HuH-7 (cell line): ENCODE data around the gene ZFAND2B.
"Not testable (repeated sequence)": the region's sequence is repeated elsewhere in the genome, so short reads cannot be mapped to it uniquely, and the experiment has no call there.

Source experiments
- DNase-seq: peaks from one replicate; pipeline ENCODE4 v3.0.0; 2011; ENCODE audit warnings: low spot score

Gene ZFAND2B

DNA sequence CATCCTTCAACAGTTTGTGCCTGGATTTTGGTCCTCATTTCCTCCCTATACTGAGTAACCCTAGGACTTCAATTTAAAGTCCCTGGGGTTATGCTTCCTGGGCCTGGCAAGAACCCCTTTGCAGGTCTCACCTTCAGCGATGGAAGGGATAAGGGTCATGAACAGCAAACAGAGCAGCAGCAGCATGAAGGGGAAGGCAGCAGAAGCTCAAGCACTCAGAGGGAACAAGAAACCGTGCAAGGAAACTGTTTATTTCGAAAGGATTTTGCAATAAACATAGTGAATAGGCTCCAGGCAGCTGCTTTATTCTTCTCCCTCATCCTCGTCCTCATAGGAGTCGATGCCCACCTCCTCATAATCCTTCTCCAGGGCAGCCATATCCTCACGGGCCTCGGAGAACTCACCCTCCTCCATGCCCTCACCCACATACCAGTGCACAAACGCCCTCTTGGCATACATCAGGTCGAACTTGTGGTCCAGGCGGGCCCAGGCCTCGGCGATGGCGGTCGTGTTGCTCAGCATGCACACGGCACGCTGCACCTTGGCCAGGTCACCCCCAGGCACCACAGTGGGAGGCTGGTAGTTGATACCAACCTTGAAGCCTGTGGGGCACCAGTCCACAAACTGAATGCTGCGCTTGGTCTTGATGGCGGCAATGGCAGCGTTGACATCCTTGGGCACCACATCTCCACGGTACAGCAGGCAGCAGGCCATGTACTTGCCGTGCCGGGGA, 43.6 kb downstream of the ZFAND2B start:
- DNase-seq = no peak

DNA sequence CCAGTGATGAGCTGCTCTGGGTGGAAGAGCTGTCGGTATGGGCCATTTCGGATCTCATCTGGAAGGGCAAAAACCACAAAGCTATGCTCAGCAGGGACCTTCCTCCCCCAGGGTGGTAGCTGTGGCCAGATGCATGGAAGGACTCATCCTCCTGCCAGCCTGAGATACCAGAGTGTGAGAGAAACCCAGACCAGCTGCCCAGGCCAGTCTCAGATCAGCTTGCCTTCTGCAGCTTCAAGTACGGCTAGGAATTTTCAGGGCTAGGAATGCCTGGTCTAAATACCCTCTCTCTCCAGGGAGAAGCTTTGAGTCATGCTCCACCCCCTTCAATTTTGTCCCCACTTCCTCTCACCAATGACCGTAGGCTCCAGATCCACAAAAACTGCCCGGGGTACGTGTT, 45.1 kb downstream of the ZFAND2B start:
- no peak for DNase-seq

DNA sequence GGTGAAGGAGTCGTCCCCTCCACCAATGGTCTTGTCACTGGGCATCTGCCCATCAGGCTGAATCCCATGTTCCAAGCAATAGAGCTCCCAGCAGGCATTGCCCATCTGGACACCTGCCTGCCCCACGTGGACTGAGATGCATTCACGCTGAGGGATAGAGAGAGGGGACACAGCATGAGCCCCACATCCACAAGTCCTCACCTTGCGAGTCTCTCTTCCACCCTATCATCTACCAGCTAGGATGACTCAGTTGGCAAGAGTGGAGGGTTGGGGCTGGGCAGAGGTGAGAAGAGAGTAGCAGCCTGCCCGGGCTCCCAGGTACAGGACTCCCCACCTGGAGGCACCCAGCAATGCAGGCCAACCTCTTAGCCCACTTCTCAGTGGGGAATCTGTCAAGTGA, 45.5 kb downstream of the ZFAND2B start:
- no peak for DNase-seq

DNA sequence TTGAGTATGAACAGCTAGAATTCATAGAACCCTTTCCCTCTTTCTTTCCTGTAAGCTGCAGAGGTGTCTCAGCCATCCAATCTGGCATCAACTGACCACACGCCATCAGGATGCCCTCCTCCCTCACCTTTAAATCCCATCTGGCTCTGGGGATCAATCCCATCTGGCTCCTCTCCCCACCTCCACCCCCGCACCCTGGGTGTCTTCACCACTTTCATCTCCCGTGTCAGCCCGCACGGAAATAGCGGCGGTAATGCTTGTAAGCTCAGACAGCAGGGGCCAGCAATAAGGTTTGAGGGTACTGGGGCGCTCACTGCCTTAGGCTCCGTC, 46.0 kb downstream of the ZFAND2B start:
- no peak for DNase-seq

DNA sequence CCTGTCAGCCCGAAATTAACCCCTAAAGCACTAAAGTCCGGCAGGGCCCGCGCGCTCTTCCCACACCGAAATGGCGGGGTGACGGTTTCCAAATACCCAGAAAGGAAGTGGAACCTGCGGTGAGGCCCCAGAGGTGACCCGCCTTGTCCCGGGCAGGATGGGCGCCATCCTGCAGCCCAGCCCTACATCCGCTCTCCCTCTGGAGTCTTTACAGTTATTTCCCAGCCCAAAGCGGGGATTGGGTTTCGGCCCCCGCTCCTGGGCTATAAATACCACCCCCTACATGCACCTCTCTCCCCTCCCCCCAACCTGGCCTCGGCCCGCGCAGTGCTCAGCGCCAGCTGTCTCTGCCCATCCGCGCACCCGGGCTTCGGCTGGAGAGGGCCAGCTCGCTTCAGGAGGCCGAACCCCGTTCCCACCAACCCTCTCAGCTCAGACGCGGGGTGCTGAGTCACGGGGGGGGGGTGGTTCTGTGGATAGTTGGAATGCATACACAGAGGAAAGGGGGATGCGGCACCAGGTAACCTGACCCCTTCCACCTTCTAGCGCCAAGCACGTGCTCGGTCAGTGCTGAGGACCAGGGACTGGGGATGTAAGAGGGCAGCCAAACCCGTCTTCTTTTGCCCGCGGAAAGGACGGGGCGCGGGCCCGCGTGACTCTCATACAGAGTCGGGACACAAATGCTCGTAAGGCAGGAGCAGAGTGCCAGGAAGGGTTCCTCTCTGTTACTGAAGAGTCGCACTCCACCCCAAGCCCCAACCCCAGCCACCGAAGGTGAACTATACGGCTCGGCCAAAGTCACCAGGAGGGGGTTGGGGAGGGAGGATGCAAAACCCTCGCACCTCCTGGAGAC, 46.5 kb downstream of the ZFAND2B start, which contains the start of gene TUBA4B:
TUBA4B (plus strand) TSS at position 344 of the 853 bp plus-strand sequence; CDS start at position 509, 165 bp downstream.
- no peak for DNase-seq

DNA sequence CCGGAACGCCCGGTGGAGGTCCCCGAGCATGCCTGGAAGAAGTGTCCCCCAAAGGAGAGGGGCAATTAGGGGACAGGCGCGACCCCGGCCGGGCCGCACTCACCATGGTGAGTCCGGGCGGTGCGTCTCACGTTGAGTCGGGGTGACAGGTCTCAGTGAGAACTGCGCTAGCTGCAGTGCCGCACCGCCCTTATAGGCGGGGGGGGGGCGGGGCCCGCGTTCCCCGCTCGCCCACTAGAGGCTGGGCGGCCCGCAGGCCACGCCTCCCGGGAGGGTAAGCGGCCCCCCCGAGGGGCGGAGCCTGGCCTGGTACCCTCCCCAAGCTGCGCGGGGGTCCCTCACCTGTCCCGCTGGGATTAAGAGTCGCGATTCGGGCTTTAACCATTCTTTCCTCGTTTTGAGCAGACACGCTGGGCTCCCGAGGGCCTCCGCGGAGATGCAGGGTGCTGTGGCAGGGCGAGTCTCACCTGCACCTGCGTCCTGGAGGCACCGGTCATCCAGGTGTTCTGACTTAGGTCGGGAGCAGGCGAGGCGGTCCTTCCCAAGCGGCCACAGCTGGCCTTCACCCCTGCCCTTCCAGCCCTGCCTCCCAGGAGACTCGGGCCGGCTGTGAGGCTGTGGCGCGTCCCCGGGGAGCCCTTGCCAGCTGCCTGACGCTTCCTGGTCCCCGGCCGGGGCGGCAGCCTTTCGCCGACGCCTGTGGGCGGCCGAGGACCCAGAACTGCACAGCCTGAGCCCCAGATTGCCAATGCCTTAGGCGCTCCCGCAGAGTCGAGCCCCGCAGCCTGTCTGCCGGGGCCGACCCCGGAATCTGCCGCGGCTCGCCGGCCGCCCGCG, 47.4 kb downstream of the ZFAND2B start, which contains the start of gene TUBA4A:
TUBA4A (minus strand) TSS at position 166 of the 837 bp plus-strand sequence; CDS start at position 106, 60 bp downstream.
- peak; percentile 92 for DNase-seq

DNA sequence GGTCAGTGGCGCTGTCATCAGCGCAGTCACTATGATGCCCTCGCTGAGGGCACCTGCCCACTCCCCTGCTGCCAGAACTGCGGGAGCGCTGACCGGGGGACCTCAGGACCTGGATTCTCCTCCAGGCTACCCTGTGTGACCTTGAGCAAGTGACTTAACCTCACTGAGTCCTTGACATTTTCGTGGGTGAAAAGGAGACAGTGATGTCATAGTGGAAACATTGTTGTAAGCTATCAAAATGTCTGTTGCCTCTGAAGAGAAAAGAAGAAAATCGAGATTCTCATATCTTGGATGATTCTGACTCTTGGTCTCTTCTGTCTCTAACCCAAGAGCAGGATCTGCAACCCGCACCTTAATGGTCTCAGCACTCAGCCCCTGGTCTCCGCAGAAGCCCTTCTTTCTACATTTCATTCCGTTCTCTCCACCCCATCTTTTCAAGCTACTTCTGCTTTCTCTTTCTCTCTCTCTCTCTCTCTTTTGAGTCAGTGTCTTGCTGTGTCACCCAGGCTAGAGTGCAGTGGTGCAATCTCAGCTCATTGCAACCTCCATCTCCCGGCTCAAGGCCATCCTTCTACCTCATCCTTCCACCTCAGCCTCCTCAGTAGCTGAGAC, 48.1 kb downstream of the ZFAND2B start:
- no peak for DNase-seq

DNA sequence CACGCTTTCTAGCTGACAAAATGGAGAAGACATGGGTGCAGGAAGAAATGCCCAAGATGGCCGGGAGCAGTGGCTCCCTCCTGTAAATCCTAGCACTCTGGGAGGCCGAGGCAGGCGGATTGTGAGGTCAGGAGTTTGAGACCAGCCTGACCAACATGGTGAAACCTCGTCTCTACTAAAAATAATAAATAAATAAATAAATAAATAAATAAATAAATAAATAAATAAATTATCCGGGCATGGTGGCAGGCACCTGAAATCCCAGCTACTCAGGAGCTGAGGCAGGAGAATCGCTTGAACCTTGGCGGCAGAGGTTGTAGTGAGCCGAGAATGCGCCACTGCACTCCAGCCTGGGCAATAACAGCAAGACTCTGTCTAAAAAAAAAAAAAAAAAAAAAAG, 52.4 kb downstream of the ZFAND2B start:
- DNase-seq = not testable (repeated sequence)
